PC-3 (cell line): ENCODE results near the gene GAS7. TPM values are rescaled to one million over a fixed set of nuclear protein-coding genes. Genes with fewer than 3 reads are reported as not detected.

ENCODE experiments used
- ATAC-seq: fragments of 200-7000 bp; cut with Tn5 transposase; 2 replicates; pipeline ENCODE4 v1.9.1; 2020; ENCODE audit warnings: mild to moderate bottlenecking, moderate library complexity
- BruUV-seq: library from RNA; stranded (reverse); fragments of 400-500 nt; replicated peaks from 2 replicates; lab custom pipeline; 2021; lab: Mats Ljungman, UMichigan
- CTCF ChIA-PET: fragments of 300-600 bp; sonication (Branson Sonifier 250); formaldehyde crosslinking; loops from one replicate; lab custom pipeline; 2022; ENCODE audit warnings: antibody characterized with exemption; lab: Charles Lee
- POLR2A ChIA-PET: fragments of 300-600 bp; sonication (Branson Sonifier 250); formaldehyde crosslinking; loops from one replicate; lab custom pipeline; 2022; ENCODE audit warnings: antibody characterized with exemption; ENCODE audit not compliant: unreplicated experiment; lab: Charles Lee
- DNase-seq: peaks from one replicate; pipeline ENCODE4 v3.0.0-alpha.2; 2015
- H2AFZ ChIP-seq: fragments of 300-600 bp; sonication (generic); 2 replicates; pipeline ENCODE4 v1.6.0; 2016; ENCODE audit warnings: antibody characterized with exemption, low read length
- H3F3A ChIP-seq: fragments of 300-600 bp; sonication (generic); one replicate; pipeline ENCODE4 v1.6.0; 2017; ENCODE audit warnings: antibody characterized with exemption, low read length, control low read depth, mild to moderate bottlenecking; ENCODE audit not compliant: unreplicated experiment
- H3K27ac ChIP-seq: fragments of 300-600 bp; sonication (generic); 2 replicates; pipeline ENCODE4 v1.5.1; 2016; ENCODE audit warnings: mild to moderate bottlenecking, low read length
- H3K27me3 ChIP-seq: fragments of 300-600 bp; sonication (generic); 2 replicates; pipeline ENCODE4 v1.6.1; 2016; ENCODE audit warnings: low read length, mixed read lengths
- H3K36me3 ChIP-seq: fragments of 300-600 bp; sonication (generic); 2 replicates; pipeline ENCODE4 v1.6.1; 2016; ENCODE audit warnings: low read depth, mixed run types, low read length, mixed read lengths
- H3K4me1 ChIP-seq: fragments of 300-600 bp; sonication (generic); 2 replicates; pipeline ENCODE4 v1.5.1; 2016; ENCODE audit warnings: low read length; ENCODE audit not compliant: insufficient read depth
- H3K4me2 ChIP-seq: fragments of 300-600 bp; sonication (generic); 2 replicates; pipeline ENCODE4 v1.6.0; 2016; ENCODE audit warnings: low read length
- H3K4me3 ChIP-seq: fragments of 300-600 bp; sonication (generic); 2 replicates; pipeline ENCODE4 v1.5.1; 2016; ENCODE audit warnings: mild to moderate bottlenecking, low read length, mixed read lengths
- H3K79me2 ChIP-seq: fragments of 300-600 bp; sonication (generic); 2 replicates; pipeline ENCODE4 v1.6.1; 2017; ENCODE audit warnings: low read length, mixed read lengths
- H3K9ac ChIP-seq: fragments of 300-600 bp; sonication (generic); 2 replicates; pipeline ENCODE4 v1.6.0; 2016; ENCODE audit warnings: mild to moderate bottlenecking, low read length
- H3K9me2 ChIP-seq: fragments of 300-600 bp; sonication (generic); replicated peaks from 2 replicates; pipeline ENCODE4 v1.6.1; 2016; ENCODE audit warnings: mixed run types, low read length, mixed read lengths
- H3K9me3 ChIP-seq: fragments of 300-600 bp; sonication (generic); 2 replicates; pipeline ENCODE4 v1.6.1; 2016; ENCODE audit warnings: low read length, mixed read lengths
- H4K20me1 ChIP-seq: fragments of 300-600 bp; sonication (generic); 2 replicates; pipeline ENCODE4 v1.6.1; 2016; ENCODE audit warnings: low read length, mixed read lengths
- EZH2 ChIP-seq: fragments of 300-600 bp; sonication (generic); IDR thresholded peaks from one replicate; pipeline ENCODE4 v1.6.1; 2017; ENCODE audit warnings: antibody characterized with exemption, mild to moderate bottlenecking, low read length; ENCODE audit not compliant: unreplicated experiment
- EZH2phosphoT487 ChIP-seq: fragments of 300-600 bp; sonication (generic); IDR thresholded peaks from 2 replicates; pipeline ENCODE4 v1.6.1; 2018; ENCODE audit warnings: mild to moderate bottlenecking, antibody characterized with exemption, low read length, borderline replicate concordance
- intact Hi-C: fragments of 100-400 bp; cut with micrococcal nuclease; formaldehyde crosslinking; loops from 2 replicates; pipeline ENCODE4 v1.9.0; 2023
- total RNA-seq: library from RNA; depleted of rRNA; stranded (reverse); fragments of >200 nt; gene quantifications from 2 replicates; pipeline ENCODE4 v1.2.3, GENCODE V29; 2014
- TF ChIP-seq, protein P1 (sequence below): fragments of 300-600 bp; sonication (generic); conservative IDR thresholded peaks from 2 replicates; pipeline ENCODE4 v1.5.1; 2017; ENCODE audit warnings: antibody characterized with exemption, low read depth, mild to moderate bottlenecking, low read length

The GAS7 gene
- total RNA-seq, 1 experiment from 2014 or later = not detected

DNA sequence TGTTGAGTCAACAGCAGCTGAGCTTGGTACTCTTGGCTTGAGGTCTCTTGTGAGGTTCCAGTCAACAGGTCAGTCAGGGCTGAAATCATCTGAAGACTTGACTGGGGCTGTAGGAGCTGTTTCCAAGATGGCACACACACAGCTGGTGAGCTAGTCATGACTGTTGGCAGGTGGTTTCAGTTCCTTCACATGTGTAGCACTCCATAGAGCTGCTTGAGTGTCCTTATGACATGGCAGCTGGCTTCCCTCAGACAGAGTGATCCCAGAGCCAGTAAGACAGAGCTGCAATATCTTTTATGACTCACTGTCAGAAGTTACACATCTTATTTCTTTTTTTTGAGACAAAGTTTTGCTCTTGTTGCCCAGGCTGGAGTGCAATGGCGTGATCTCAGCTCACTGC, 19.5 kb upstream of the GAS7 start:
- no peak for ATAC-seq
- no TSS peak for BruUV-seq
- ChIA-PET CTCF (no interaction called here), POLR2A (no interaction called here)
- intact Hi-C loops = no loop called here
- Histone ChIP-seq H3F3A (no peaks in the 10 kb centered on the region), H3K4me2 (no peak overlapping the region), H3K4me3 (no peak overlapping the region), H3K4me1 (no peaks in the 10 kb centered on the region), H3K9me2 (no peaks in the 10 kb centered on the region), H3K36me3 (no peaks in the 10 kb centered on the region), H3K27me3 (peaks cover 4% of the 10 kb centered on the region; the same call in 1 of the 2 replicates), H4K20me1 (no peaks in the 10 kb centered on the region), H2AFZ (no peak overlapping the region), H3K9me3 (no peaks in the 10 kb centered on the region), H3K27ac (no peak overlapping the region), H3K9ac (no peak overlapping the region), H3K79me2 (no peaks in the 10 kb centered on the region)
- no peak for DNase-seq
- TF ChIP-seq EZH2 = no peak

DNA sequence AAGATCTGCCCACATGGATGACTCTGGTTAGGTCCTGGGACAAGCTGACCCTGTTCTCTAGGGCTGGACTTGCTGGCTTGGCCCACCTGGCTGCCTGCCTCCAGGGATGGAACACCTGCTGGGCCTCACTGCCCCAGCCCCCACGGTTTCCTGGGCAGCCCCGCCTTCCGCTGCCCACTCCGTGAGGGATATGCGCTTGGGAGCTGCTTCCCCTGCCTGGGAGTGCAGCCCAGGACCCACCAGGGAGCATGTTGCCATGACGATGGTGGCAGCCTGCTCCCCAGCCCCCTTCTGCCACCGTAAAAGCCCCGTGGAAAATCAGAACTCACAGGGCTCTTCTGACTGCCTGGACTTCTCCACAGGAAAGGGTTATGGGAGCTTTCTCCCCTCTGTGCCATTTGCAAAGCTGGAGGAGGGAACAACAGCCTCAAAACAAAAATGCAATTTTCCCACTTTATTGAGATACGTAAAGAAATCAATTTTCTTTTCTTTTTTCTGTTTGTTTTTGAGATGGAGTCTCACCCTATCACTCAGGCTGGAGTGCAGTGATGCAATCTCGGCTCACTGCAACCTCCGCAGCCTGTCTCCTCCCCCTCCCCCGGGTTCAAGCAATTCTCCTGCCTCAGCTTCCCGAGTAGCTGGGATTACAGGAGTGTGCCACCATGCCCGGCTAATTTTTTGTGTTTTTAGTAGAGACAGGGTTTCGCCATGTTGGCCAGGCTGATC, 18.0 kb upstream of the GAS7 start:
- no peaks in the 10 kb centered on the region for H3K27me3 ChIP-seq
- no peak overlapping the region for H3K27ac ChIP-seq
- no peaks in the 10 kb centered on the region for H3K36me3 ChIP-seq
- H3K4me2 ChIP-seq = no peak overlapping the region
- no peaks in the 10 kb centered on the region for H3F3A ChIP-seq
- no peaks in the 10 kb centered on the region for H4K20me1 ChIP-seq
- TF ChIP-seq EZH2 = no peak
- TF ChIP-seq, protein P1, sequence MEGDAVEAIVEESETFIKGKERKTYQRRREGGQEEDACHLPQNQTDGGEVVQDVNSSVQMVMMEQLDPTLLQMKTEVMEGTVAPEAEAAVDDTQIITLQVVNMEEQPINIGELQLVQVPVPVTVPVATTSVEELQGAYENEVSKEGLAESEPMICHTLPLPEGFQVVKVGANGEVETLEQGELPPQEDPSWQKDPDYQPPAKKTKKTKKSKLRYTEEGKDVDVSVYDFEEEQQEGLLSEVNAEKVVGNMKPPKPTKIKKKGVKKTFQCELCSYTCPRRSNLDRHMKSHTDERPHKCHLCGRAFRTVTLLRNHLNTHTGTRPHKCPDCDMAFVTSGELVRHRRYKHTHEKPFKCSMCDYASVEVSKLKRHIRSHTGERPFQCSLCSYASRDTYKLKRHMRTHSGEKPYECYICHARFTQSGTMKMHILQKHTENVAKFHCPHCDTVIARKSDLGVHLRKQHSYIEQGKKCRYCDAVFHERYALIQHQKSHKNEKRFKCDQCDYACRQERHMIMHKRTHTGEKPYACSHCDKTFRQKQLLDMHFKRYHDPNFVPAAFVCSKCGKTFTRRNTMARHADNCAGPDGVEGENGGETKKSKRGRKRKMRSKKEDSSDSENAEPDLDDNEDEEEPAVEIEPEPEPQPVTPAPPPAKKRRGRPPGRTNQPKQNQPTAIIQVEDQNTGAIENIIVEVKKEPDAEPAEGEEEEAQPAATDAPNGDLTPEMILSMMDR = no peak
- no peak overlapping the region for H2AFZ ChIP-seq
- CTCF ChIA-PET = no interaction called here
- POLR2A ChIA-PET = no interaction called here
- intact Hi-C loops = no loop called here
- no peaks in the 10 kb centered on the region for H3K4me1 ChIP-seq
- H3K9ac ChIP-seq = no peak overlapping the region
- no peak for DNase-seq
- no peaks in the 10 kb centered on the region for H3K9me2 ChIP-seq
- H3K4me3 ChIP-seq = no peak overlapping the region
- H3K9me3 ChIP-seq = no peaks in the 10 kb centered on the region
- H3K79me2 ChIP-seq = no peaks in the 10 kb centered on the region
- no TSS peak for BruUV-seq
- ATAC-seq = no peak

DNA sequence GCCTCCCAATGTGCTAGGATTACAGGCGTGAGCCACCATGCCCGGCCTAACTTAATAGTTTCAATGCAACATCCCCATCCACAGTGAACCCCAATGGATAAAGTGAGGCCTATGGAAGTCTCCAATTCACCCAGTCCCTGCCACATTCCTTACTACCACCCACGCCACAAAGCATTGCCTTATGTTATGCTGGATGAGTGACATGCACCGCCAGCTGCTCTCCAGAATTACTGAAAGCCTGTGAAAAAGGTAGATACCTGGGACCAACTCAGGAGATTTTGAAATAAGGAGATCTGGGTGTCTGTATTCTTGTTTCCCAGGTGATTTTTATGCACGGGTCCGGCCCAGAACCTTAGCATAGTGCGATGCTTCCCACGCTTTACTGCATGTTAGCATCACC, 16.9 kb upstream of the GAS7 start:
- Histone ChIP-seq H4K20me1 (no peaks in the 10 kb centered on the region), H3K4me2 (no peak overlapping the region), H3K4me1 (no peaks in the 10 kb centered on the region), H3K9ac (no peak overlapping the region), H3K4me3 (no peak overlapping the region), H3K36me3 (no peaks in the 10 kb centered on the region), H3F3A (no peaks in the 10 kb centered on the region), H3K9me3 (no peaks in the 10 kb centered on the region), H3K79me2 (no peaks in the 10 kb centered on the region), H3K27ac (no peak overlapping the region), H3K27me3 (no peaks in the 10 kb centered on the region), H2AFZ (no peak overlapping the region), H3K9me2 (no peaks in the 10 kb centered on the region)
- POLR2A ChIA-PET = no interaction called here
- no peak for ATAC-seq
- TF ChIP-seq, protein P1 = no peak
- no peak for TF ChIP-seq EZH2
- no peak for TF ChIP-seq EZH2phosphoT487
- no peak for DNase-seq
- BruUV-seq = no TSS peak
- intact Hi-C loops = no loop called here
- CTCF ChIA-PET = no interaction called here
